ENCODE results near the gene G6PC2.

The G6PC2 gene

DNA sequence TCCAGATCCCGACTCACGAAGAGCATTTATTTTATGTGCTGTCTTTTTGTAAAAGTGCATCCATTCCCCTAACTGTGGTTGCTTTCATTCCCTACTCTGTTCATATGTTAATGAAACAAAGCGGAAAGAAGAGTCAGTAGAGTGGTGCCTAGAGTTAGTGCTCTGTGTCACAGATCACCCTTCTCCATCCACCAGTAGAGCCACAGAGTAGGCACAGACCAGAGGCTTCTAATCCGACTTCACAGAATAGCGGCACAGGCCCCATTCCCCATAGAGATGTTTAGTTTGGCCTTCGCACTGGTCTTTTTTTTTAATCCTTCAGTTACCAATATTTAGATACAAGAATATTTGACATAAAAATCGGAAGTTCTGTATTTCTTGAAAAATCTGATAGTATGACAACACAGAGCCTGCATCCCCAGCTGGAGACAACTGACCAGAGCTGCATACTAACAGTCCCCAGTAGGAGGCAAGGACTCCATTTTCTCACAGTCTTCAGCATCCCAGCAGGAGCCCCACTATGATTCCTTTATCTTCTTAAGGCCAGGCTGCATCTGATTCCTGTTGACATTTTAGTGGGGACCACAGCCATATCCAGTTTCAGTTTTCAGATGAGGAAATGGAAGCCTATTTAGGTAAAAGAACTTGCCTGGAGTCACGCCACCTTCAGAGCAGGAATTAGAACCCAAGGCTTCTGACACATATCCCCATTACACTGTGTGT is 7.0 kb downstream of the G6PC2 start:
- no peaks in the 10 kb centered on the region for H3K9me2 ChIP-seq (ENCODE audit: low read depth, low read length)
- no peaks in the 10 kb centered on the region for H3K36me3 ChIP-seq (ENCODE audit: insufficient read depth, low read length)
- no peak overlapping the region for H2AFZ ChIP-seq (ENCODE audit: low read length)
- H3K79me2 ChIP-seq (ENCODE audit: insufficient read depth, low read length) = no peaks in the 10 kb centered on the region
- H4K20me1 ChIP-seq (ENCODE audit: insufficient read depth, low read length) = no peaks in the 10 kb centered on the region
- no peak overlapping the region for H3K27ac ChIP-seq (ENCODE audit: low read depth, low read length, poor library complexity, severe bottlenecking)
- H3K4me3 ChIP-seq (ENCODE audit: low read depth, low read length, poor library complexity, severe bottlenecking) = no peak overlapping the region
- no peak overlapping the region for H3K4me2 ChIP-seq (ENCODE audit: low read length)
- peaks cover 6% of the 10 kb centered on the region; the same call in 1 of the 2 replicates for H3K27me3 ChIP-seq (ENCODE audit: insufficient read depth, low read length)
- no peak overlapping the region for H3K9ac ChIP-seq (ENCODE audit: low read length)
- H3K4me1 ChIP-seq (ENCODE audit: insufficient read depth, low read length, severe bottlenecking) = no peaks in the 10 kb centered on the region
- no peaks in the 10 kb centered on the region for H3F3A ChIP-seq (ENCODE audit: insufficient read depth, low read length)
- no peak for TF ChIP-seq EZH2 (IDR thresholded peaks at IDR 0.05; ENCODE audit: borderline replicate concordance, low read length)
- TF ChIP-seq, protein P1, sequence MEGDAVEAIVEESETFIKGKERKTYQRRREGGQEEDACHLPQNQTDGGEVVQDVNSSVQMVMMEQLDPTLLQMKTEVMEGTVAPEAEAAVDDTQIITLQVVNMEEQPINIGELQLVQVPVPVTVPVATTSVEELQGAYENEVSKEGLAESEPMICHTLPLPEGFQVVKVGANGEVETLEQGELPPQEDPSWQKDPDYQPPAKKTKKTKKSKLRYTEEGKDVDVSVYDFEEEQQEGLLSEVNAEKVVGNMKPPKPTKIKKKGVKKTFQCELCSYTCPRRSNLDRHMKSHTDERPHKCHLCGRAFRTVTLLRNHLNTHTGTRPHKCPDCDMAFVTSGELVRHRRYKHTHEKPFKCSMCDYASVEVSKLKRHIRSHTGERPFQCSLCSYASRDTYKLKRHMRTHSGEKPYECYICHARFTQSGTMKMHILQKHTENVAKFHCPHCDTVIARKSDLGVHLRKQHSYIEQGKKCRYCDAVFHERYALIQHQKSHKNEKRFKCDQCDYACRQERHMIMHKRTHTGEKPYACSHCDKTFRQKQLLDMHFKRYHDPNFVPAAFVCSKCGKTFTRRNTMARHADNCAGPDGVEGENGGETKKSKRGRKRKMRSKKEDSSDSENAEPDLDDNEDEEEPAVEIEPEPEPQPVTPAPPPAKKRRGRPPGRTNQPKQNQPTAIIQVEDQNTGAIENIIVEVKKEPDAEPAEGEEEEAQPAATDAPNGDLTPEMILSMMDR (IDR thresholded peaks at IDR 0.05; ENCODE audit: low read length) = no peak
- H3K9me3 ChIP-seq (ENCODE audit: low read length) = no peaks in the 10 kb centered on the region

- Histone ChIP-seq H3F3A (ENCODE audit: insufficient read depth, low read length) (no peaks in the 10 kb centered on the region), H3K4me2 (ENCODE audit: low read length) (no peak overlapping the region), H3K79me2 (ENCODE audit: insufficient read depth, low read length) (no peaks in the 10 kb centered on the region), H4K20me1 (ENCODE audit: insufficient read depth, low read length) (no peaks in the 10 kb centered on the region), H3K36me3 (ENCODE audit: insufficient read depth, low read length) (no peaks in the 10 kb centered on the region), H2AFZ (ENCODE audit: low read length) (no peak overlapping the region), H3K9me3 (ENCODE audit: low read length) (no peaks in the 10 kb centered on the region), H3K27ac (ENCODE audit: low read depth, low read length, poor library complexity, severe bottlenecking) (no peak overlapping the region), H3K9me2 (ENCODE audit: low read depth, low read length) (no peaks in the 10 kb centered on the region), H3K4me1 (ENCODE audit: insufficient read depth, low read length, severe bottlenecking) (no peaks in the 10 kb centered on the region), H3K9ac (ENCODE audit: low read length) (no peak overlapping the region), H3K4me3 (ENCODE audit: low read depth, low read length, poor library complexity, severe bottlenecking) (no peak overlapping the region), H3K27me3 (ENCODE audit: insufficient read depth, low read length) (peaks cover 6% of the 10 kb centered on the region; the same call in 1 of the 2 replicates)
- TF ChIP-seq, protein P1 (IDR thresholded peaks at IDR 0.05; ENCODE audit: low read length) = no peak
- no peak for TF ChIP-seq EZH2 (IDR thresholded peaks at IDR 0.05; ENCODE audit: borderline replicate concordance, low read length)
Observed at GRCh38 chr2:168910330-168910729, 9.2 kb downstream of the G6PC2 start.

- H4K20me1 ChIP-seq (ENCODE audit: insufficient read depth, low read length) = no peaks in the 10 kb centered on the region
- TF ChIP-seq, protein P1 (IDR thresholded peaks at IDR 0.05; ENCODE audit: low read length) = no peak
- TF ChIP-seq EZH2 (IDR thresholded peaks at IDR 0.05; ENCODE audit: borderline replicate concordance, low read length) = no peak
- H3F3A ChIP-seq (ENCODE audit: insufficient read depth, low read length) = no peaks in the 10 kb centered on the region
- peaks cover 6% of the 10 kb centered on the region; the same call in 1 of the 2 replicates for H3K27me3 ChIP-seq (ENCODE audit: insufficient read depth, low read length)
- no peak overlapping the region for H3K9ac ChIP-seq (ENCODE audit: low read length)
- no peaks in the 10 kb centered on the region for H3K9me2 ChIP-seq (ENCODE audit: low read depth, low read length)
- no peaks in the 10 kb centered on the region for H3K4me1 ChIP-seq (ENCODE audit: insufficient read depth, low read length, severe bottlenecking)
- H3K36me3 ChIP-seq (ENCODE audit: insufficient read depth, low read length) = no peaks in the 10 kb centered on the region
- no peaks in the 10 kb centered on the region for H3K79me2 ChIP-seq (ENCODE audit: insufficient read depth, low read length)
- no peaks in the 10 kb centered on the region for H3K9me3 ChIP-seq (ENCODE audit: low read length)
- H3K4me2 ChIP-seq (ENCODE audit: low read length) = no peak overlapping the region
- H2AFZ ChIP-seq (ENCODE audit: low read length) = no peak overlapping the region
- H3K4me3 ChIP-seq (ENCODE audit: low read depth, low read length, poor library complexity, severe bottlenecking) = no peak overlapping the region
- no peak overlapping the region for H3K27ac ChIP-seq (ENCODE audit: low read depth, low read length, poor library complexity, severe bottlenecking)
Observed at GRCh38 chr2:168912466-168912865, 11.4 kb downstream of the G6PC2 start.

Measured in OCI-LY1 (cell line).